Kidney (tissue), 14 donors: ENCODE measurements around the gene ETS2. TPM values are rescaled to one million over a fixed set of nuclear protein-coding genes. Genes with fewer than 3 reads are reported as not detected.

Experiments
- DNase-seq, 5 donors: peaks; one replicate each; pipeline ENCODE4 v3.0.0-alpha.2; 2013 to 2020
- FAIRE-seq: peaks from 2 replicates; lab custom pipeline; 2012; peaks lifted over from hg19 to GRCh38; lab: Jason Lieb, UNC
- H3K27ac ChIP-seq, 2 donors: one replicate each; pipeline ENCODE4 v1.7.0; 2013; ENCODE audit warnings: low read depth in 2 of 2, low read length in 2 of 2, inconsistent platforms in 1 of 2
- H3K27me3 ChIP-seq: one replicate; pipeline ENCODE4 v1.7.1; 2013; ENCODE audit warnings: low read length, inconsistent platforms; ENCODE audit not compliant: control insufficient read depth, insufficient read depth
- H3K36me3 ChIP-seq, 3 donors: one replicate each; pipeline versions ENCODE4 v1.7.0 to v1.7.1; 2013; ENCODE audit warnings: low read length in 3 of 3, control low read depth in 1 of 3, inconsistent platforms in 1 of 3; ENCODE audit not compliant: insufficient read depth in 3 of 3, control insufficient read depth in 2 of 3
- H3K4me1 ChIP-seq, 3 donors: one replicate each; pipeline versions ENCODE4 v1.7.0 to v1.7.1; 2013; ENCODE audit warnings: low read length in 3 of 3, inconsistent platforms in 1 of 3, low read depth in 1 of 3; ENCODE audit not compliant: control insufficient read depth in 2 of 3, insufficient read depth in 2 of 3
- H3K4me3 ChIP-seq, 3 donors: one replicate each; pipeline versions ENCODE4 v1.7.0 to v1.8.1; 2013; ENCODE audit warnings: low read length in 3 of 3, control low read depth in 1 of 3, inconsistent platforms in 1 of 3
- H3K9ac ChIP-seq, 3 donors: one replicate each; pipeline versions ENCODE4 v1.7.0 to v1.7.1; 2013; ENCODE audit warnings: low read length in 3 of 3, control low read depth in 1 of 3, inconsistent platforms in 1 of 3
- H3K9me3 ChIP-seq, 3 donors: one replicate each; pipeline versions ENCODE4 v1.7.0 to v1.7.1; 2013; ENCODE audit warnings: low read length in 3 of 3, control low read depth in 1 of 3, inconsistent platforms in 1 of 3; ENCODE audit not compliant: control insufficient read depth in 2 of 3, insufficient read depth in 1 of 3
- intact Hi-C: fragments of 100-400 bp; cut with DNase I; formaldehyde crosslinking; loops from one replicate; pipeline ENCODE4 v1.11.1; 2022
- polyA plus RNA-seq: library from polyadenylated mRNA; stranded (reverse); fragments of 350-450 nt; fragmentation: Illumina TruSeq; extraction: RNeasy Lipid Tissue Mini Kit (QIAGEN cat#74804); gene quantifications from one replicate; pipeline ENCODE4 v1.2.3, GENCODE V29; 2014; ENCODE audit warnings: low read depth, low replicate concordance; ENCODE audit not compliant: insufficient read depth
- total RNA-seq: library from RNA; stranded (reverse); fragmentation: NEBNext Ultra II Directional; extraction: Animal tissue kit (Norgen Biotek cat#: 25700); gene quantifications from one replicate; pipeline ENCODE4 v1.2.1, GENCODE V29; 2021
- TF ChIP-seq, protein P1 (sequence below): IDR thresholded peaks from 3 replicates; pipeline ENCODE4 v1.5.1; 2012; ENCODE audit warnings: mild to moderate bottlenecking, moderate library complexity, borderline replicate concordance; ENCODE audit not compliant: insufficient read depth; ENCODE audit errors: extremely low read depth
- donor health status: control.
- donor health status: control.
- donor health status: control.
- donor health status: control.
- donor health status: control.
- donor health status: DM: yes; HTN: yes; CAD: no.
- donor health status: Normal renal cell carcinoma (clear cell type).

ETS2 gene
- total and polyA plus RNA-seq, 2 donors from 2014 or later: 43.1 to 178 TPM

DNA sequence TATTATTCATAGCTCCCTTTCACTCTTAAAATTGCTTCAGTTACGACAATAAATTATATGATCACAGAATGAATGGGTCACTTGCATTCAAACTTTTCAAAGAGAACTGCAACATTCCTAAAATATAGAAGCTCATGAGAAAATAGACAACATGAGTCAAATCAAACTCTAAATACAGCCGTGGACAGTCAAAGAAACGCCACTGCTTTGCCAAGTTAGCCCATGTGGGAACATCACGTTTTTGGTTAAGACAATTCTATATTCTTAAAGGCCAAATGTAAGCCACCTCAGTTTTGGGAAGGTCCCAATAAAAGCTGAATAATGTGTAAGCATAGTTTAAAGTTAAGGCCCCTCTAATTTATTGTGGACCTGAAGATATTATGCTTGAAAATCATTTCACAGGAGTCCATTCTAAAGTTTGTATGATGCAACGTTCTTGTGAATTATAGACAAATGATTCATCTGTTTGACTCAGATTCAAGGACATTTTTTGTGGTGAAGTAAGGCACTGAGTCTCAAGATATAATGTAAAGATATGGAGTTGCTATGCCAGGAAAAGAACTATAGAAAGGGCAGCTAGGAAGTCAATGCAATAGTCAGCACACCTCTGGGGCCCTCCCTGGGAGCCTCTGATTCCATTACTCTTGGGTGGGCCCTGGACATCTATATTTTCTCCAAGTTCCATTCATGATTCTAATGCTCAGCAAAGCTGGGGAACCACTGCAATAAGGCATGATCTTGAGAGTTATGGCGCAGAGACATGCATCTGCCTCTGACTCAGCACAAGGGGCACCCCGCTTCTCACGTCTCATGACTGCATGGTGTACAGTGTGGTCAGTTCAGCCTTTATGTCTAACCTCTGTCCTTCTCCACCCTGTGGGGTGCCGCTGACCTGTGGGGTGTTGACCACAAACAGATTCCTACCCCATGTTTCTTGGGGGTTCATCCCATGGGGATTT is 33.9 kb downstream of the ETS2 start:
- Histone ChIP-seq H3K4me3 (no peak overlapping the region), H3K9ac (no peak overlapping the region), H3K9me3 (no peaks in the 10 kb centered on the region), H3K27ac (no peak overlapping the region), H3K27me3 (no peaks in the 10 kb centered on the region), H3K4me1 (no peaks in the 10 kb centered on the region), H3K36me3 (no peaks in the 10 kb centered on the region)
- no peak for FAIRE-seq
- DNase-seq: peak in 1 of 5 donors; percentile 14
- intact Hi-C loops: no loop called here
- TF ChIP-seq, protein P1, sequence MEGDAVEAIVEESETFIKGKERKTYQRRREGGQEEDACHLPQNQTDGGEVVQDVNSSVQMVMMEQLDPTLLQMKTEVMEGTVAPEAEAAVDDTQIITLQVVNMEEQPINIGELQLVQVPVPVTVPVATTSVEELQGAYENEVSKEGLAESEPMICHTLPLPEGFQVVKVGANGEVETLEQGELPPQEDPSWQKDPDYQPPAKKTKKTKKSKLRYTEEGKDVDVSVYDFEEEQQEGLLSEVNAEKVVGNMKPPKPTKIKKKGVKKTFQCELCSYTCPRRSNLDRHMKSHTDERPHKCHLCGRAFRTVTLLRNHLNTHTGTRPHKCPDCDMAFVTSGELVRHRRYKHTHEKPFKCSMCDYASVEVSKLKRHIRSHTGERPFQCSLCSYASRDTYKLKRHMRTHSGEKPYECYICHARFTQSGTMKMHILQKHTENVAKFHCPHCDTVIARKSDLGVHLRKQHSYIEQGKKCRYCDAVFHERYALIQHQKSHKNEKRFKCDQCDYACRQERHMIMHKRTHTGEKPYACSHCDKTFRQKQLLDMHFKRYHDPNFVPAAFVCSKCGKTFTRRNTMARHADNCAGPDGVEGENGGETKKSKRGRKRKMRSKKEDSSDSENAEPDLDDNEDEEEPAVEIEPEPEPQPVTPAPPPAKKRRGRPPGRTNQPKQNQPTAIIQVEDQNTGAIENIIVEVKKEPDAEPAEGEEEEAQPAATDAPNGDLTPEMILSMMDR: no peak

DNA sequence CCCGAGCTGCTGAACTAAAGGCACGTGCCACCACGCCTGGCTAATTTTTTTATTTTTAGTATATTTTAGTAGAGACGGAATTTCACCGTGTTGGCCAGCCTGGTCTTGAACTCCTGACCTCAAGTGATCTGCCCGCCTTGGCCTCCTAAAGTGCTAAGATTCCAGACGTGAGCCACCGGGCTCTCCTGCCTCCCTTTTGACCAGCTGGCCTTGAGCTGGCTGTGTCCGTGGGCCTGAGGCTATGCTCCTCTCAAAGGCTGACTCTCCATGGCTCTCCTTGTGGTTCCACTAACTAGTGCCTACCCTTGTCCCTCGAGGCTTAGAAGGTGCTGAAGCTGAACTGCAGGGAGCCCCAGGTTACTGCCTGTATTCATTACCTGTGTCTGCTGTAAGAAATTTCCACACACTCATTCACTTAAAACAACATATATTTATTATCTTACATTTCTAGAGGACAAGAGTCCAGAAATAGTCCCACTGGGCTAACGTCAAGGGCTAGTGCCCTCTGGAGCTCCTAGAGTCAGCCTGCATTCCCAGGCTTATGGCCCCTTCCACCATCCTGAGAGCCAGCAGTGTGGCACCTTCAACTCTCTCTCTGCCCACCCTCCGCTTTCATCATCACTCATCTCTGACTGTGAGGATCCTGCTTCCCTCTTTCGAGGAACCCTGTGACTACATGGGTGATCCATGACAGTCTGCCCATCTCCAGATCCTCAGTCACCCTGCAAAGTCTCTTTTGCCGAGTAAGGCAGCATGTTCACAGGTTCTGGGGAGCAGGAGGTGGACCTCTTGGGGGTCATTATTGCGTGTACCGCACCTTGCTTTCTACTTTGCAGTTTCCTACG is 34.9 kb downstream of the ETS2 start:
- no peak for DNase-seq
- Histone ChIP-seq H3K36me3 (no peaks in the 10 kb centered on the region), H3K27ac (no peak overlapping the region), H3K9me3 (no peaks in the 10 kb centered on the region), H3K27me3 (no peaks in the 10 kb centered on the region), H3K4me3 (no peak overlapping the region), H3K9ac (no peak overlapping the region), H3K4me1 (no peaks in the 10 kb centered on the region)
- intact Hi-C loops: no loop called here
- FAIRE-seq: no peak
- TF ChIP-seq, protein P1: no peak

- DNase-seq (no peak), FAIRE-seq (no peak)
- intact Hi-C loops: no loop called here
- no peak overlapping the region for H3K9ac ChIP-seq
- no peak overlapping the region for H3K4me3 ChIP-seq
- no peaks in the 10 kb centered on the region for H3K4me1 ChIP-seq
- TF ChIP-seq, protein P1: no peak
- H3K27ac ChIP-seq: no peak overlapping the region
- H3K27me3 ChIP-seq: no peaks in the 10 kb centered on the region
- no peaks in the 10 kb centered on the region for H3K9me3 ChIP-seq
- H3K36me3 ChIP-seq: no peaks in the 10 kb centered on the region
Measured at GRCh38 chr21:38841472-38841871, 35.7 kb downstream of the ETS2 start.
